AG04450 (cell line): Measurements from ENCODE around the gene GLIS1. TPM values are rescaled to one million over a fixed set of nuclear protein-coding genes. Genes with fewer than 3 reads are reported as not detected.

Source experiments
- CTCF ChIA-PET: fragments of 300-600, 350-600 bp; formaldehyde crosslinking; extraction: SDS; loops from one replicate; lab custom pipeline; 2022; ENCODE audit warnings: antibody characterized with exemption, inconsistent platforms; lab: Charles Lee
- POLR2A ChIA-PET: fragments of 350-600 bp; formaldehyde crosslinking; extraction: SDS; loops from one replicate; lab custom pipeline; 2021; ENCODE audit warnings: antibody characterized with exemption, inconsistent platforms; lab: Yijun Ruan, JAX
- DNase-seq: peaks from one replicate; pipeline ENCODE4 v3.0.0-alpha.2; 2011; ENCODE audit warnings: low read depth, low spot score
- H3K27ac ChIP-seq: one replicate; pipeline ENCODE4 v1.5.1; 2012; ENCODE audit warnings: low read depth, low read length, control low read depth
- H3K27me3 ChIP-seq: one replicate; pipeline ENCODE4 v1.6.0; 2012; ENCODE audit warnings: low read length; ENCODE audit not compliant: control insufficient read depth, insufficient read depth
- H3K4me3 ChIP-seq: 2 replicates; pipeline ENCODE4 v1.5.1; 2011; ENCODE audit warnings: mild to moderate bottlenecking, low read depth, low read length, control low read depth
- H3K9me3 ChIP-seq: 2 replicates; pipeline ENCODE4 v1.5.1; 2012; ENCODE audit warnings: low read length; ENCODE audit not compliant: control insufficient read depth, insufficient read depth
- CTCF ChIP-seq: IDR thresholded peaks from 2 replicates; pipeline ENCODE4 v1.5.1; 2011; ENCODE audit warnings: low read depth, low read length, control low read depth, inconsistent platforms
- polyA plus RNA-seq: library from polyadenylated mRNA; depleted of rRNA; stranded (reverse); fragments of >200 nt; gene quantifications from 2 replicates; pipeline ENCODE4 v1.2.3, GENCODE V29; 2011

Gene GLIS1
- polyA plus RNA-seq, 1 experiment: 0.77 TPM

DNA sequence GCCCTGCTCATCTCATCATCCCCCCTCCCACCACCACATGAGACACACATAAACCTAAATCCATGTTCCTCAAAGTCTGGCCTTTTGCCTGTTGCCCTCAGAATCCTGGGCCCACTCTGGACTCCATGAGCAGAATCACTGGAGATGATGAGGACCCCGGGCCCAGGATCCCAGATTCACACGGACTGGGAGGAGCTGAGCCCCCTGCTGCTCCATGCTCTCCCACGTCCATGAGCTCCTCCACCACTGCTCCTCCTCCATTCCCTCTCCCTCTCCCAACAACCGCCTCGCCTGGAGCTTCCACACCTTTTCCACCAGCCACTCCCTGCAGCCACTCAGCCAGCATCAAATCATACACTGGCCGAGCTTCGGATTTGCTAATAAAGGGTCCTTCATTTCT lies 47.6 kb downstream of the GLIS1 start:
- CTCF ChIA-PET: interaction anchor here (1.3 kb wide), 1 partner anchor 9 kb away, joined by 3 read pairs; no protein-coding TSS in a partner anchor
- POLR2A ChIA-PET: interaction anchor here (1.5 kb wide), 1 partner anchor 43 kb away, joined by 3 read pairs; no protein-coding TSS in a partner anchor
- no peak for DNase-seq

GRCh38 chr1:53690411-53690810 lies 48.6 kb downstream of the GLIS1 start:
- H3K4me3 ChIP-seq: no peak overlapping the region
- ChIA-PET POLR2A (no interaction called here), CTCF (no interaction called here)
- no peaks in the 10 kb centered on the region; the same call in 1 of the 2 replicates for H3K9me3 ChIP-seq
- TF ChIP-seq CTCF: no peak
- no peak overlapping the region for H3K27ac ChIP-seq
- no peak for DNase-seq
- H3K27me3 ChIP-seq: no peaks in the 10 kb centered on the region

More for the DNA sequence above, 47.6 kb downstream of the GLIS1 start:
- Histone ChIP-seq H3K27me3 (no peaks in the 10 kb centered on the region), H3K27ac (no peak overlapping the region), H3K4me3 (no peak overlapping the region), H3K9me3 (no peaks in the 10 kb centered on the region; the same call in 1 of the 2 replicates)
- TF ChIP-seq CTCF: no peak

DNA sequence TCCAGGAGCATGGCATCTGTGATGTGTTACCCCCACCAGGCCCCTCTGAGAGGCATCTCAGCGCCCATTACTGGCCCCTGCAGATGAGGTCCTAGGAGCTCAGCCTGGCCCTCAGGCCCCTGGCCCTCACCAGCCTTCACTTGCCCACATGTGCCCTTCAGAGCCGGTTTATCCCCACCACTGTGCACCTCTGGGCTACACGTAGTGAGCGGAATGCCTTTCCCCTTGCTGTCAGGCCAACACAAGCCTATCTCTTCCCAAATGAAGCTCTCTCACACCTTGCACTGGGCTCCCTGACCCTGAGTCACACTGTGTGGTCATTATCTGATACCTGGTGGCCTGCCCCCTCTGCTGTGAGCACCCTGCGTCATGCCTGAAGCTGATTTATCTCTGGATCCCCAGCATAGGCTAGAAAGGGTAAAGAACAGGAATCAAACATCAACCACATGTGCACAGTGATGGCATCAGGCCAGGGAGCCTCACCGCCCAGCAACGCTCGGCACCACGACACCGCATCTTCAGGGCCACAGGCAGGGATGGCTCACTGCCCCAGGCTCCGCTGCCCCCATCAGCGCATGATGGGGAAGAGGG lies 49.1 kb downstream of the GLIS1 start:
- DNase-seq: no peak
- CTCF ChIA-PET: no interaction called here

DNA sequence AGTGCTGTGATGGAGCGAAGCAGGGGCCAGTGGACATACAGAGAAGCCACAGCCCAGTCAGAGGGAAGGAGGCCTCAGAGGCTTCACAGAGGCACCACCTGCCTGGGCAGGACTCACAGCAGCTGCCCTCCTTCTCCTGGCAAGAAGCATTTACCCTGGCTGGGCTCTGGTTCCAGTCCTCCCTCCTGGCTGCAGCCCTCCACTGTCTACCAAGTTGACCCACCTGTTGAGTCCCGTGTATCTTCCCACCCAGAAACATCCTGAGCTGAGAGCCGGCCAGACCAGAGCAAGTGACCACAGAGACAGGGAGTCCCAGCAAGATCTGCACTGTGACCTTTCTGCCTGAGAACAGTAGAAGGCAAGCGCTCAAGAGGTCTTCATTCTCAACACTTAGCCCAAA lies 49.7 kb downstream of the GLIS1 start:
- ChIA-PET POLR2A (no interaction called here), CTCF (no interaction called here)
- H3K9me3 ChIP-seq: no peaks in the 10 kb centered on the region; the same call in 1 of the 2 replicates
- no peak overlapping the region for H3K4me3 ChIP-seq
- no peak overlapping the region for H3K27ac ChIP-seq
- H3K27me3 ChIP-seq: no peaks in the 10 kb centered on the region
- DNase-seq: no peak
- no peak for TF ChIP-seq CTCF

More for the DNA sequence above, 49.1 kb downstream of the GLIS1 start:
- no peaks in the 10 kb centered on the region; the same call in 1 of the 2 replicates for H3K9me3 ChIP-seq
- POLR2A ChIA-PET: no interaction called here
- no peak for TF ChIP-seq CTCF
- H3K4me3 ChIP-seq: no peak overlapping the region
- no peaks in the 10 kb centered on the region for H3K27me3 ChIP-seq
- H3K27ac ChIP-seq: no peak overlapping the region

- no peak overlapping the region for H3K27ac ChIP-seq
- DNase-seq: no peak
- H3K9me3 ChIP-seq: no peaks in the 10 kb centered on the region; the same call in 1 of the 2 replicates
- ChIA-PET POLR2A (no interaction called here), CTCF (no interaction called here)
- no peaks in the 10 kb centered on the region for H3K27me3 ChIP-seq
- no peak overlapping the region for H3K4me3 ChIP-seq
- TF ChIP-seq CTCF: no peak
Measured at GRCh38 chr1:53688381-53689102, 50.4 kb downstream of the GLIS1 start.
